ENCODE measurements around the gene DSCAML1.

Gene DSCAML1

GRCh38 chr11:117544130-117544800 is 252.8 kb downstream of the DSCAML1 start:
- no peaks in the 10 kb centered on the region for H3K27me3 ChIP-seq (replicated peaks)
- no peak for TF ChIP-seq CTCF (IDR thresholded peaks at IDR 0.05; ENCODE audit: low read depth, low read length, missing control alignments)
- no peaks in the 10 kb centered on the region for H3K36me3 ChIP-seq (replicated peaks)
- H3K4me3 ChIP-seq (ENCODE audit: low read depth, low read length), result no peak overlapping the region
- in situ Hi-C loops (cut with HindIII; ENCODE audit: low pct_ligation_motif_present, low sequenced_read_pairs), result no loop called here
- H3K27ac ChIP-seq, result no peak overlapping the region
- no peak for DNase-seq

GRCh38 chr11:117541211-117541610 is 255.8 kb downstream of the DSCAML1 start:
- in situ Hi-C loops (cut with HindIII; ENCODE audit: low pct_ligation_motif_present, low sequenced_read_pairs), result no loop called here

GRCh38 chr11:117538263-117539135 is 258.5 kb downstream of the DSCAML1 start:
- Histone ChIP-seq H3K36me3 (replicated peaks) (no peaks in the 10 kb centered on the region), H3K27ac (no peak overlapping the region), H3K27me3 (replicated peaks) (no peaks in the 10 kb centered on the region), H3K4me3 (ENCODE audit: low read depth, low read length) (no peak overlapping the region)
- TF ChIP-seq CTCF (IDR thresholded peaks at IDR 0.05; ENCODE audit: low read depth, low read length, missing control alignments), result no peak
- no peak for DNase-seq
- in situ Hi-C loops (cut with HindIII; ENCODE audit: low pct_ligation_motif_present, low sequenced_read_pairs), result no loop called here

More at GRCh38 chr11:117541211-117541610, 255.8 kb downstream of the DSCAML1 start:
- Histone ChIP-seq H3K4me3 (ENCODE audit: low read depth, low read length) (no peak overlapping the region), H3K27me3 (replicated peaks) (no peaks in the 10 kb centered on the region), H3K27ac (no peak overlapping the region), H3K36me3 (replicated peaks) (no peaks in the 10 kb centered on the region)
- TF ChIP-seq CTCF (IDR thresholded peaks at IDR 0.05; ENCODE audit: low read depth, low read length, missing control alignments), result no peak
- no peak for DNase-seq

- Histone ChIP-seq H3K4me3 (ENCODE audit: low read depth, low read length) (no peak overlapping the region), H3K27ac (no peak overlapping the region), H3K36me3 (replicated peaks) (no peaks in the 10 kb centered on the region), H3K27me3 (replicated peaks) (no peaks in the 10 kb centered on the region)
- no peak for DNase-seq
- in situ Hi-C loops (cut with HindIII; ENCODE audit: low pct_ligation_motif_present, low sequenced_read_pairs), result no loop called here
- TF ChIP-seq CTCF (IDR thresholded peaks at IDR 0.05; ENCODE audit: low read depth, low read length, missing control alignments), result no peak
Observed at GRCh38 chr11:117535850-117536411, 261.1 kb downstream of the DSCAML1 start.

GRCh38 chr11:117535201-117535849 is 261.7 kb downstream of the DSCAML1 start:
- no peak overlapping the region for H3K4me3 ChIP-seq (ENCODE audit: low read depth, low read length)
- TF ChIP-seq CTCF (IDR thresholded peaks at IDR 0.05; ENCODE audit: low read depth, low read length, missing control alignments), result no peak
- no peaks in the 10 kb centered on the region for H3K27me3 ChIP-seq (replicated peaks)
- H3K36me3 ChIP-seq (replicated peaks), result no peaks in the 10 kb centered on the region
- no peak for DNase-seq
- H3K27ac ChIP-seq, result no peak overlapping the region
- in situ Hi-C loops (cut with HindIII; ENCODE audit: low pct_ligation_motif_present, low sequenced_read_pairs), result no loop called here

Data from brain microvascular endothelial cell (primary cell).